A673 (cell line): ENCODE measurements around the gene EHBP1L1.

Source experiments
- EZH2 ChIP-seq: fragments of 200-600 bp; sonication (generic); IDR thresholded peaks from 2 replicates; pipeline ENCODE4 v1.6.1; 2017; ENCODE audit warnings: borderline replicate concordance, low read depth, mild to moderate bottlenecking, mixed read lengths, antibody characterized with exemption, low read length; ENCODE audit not compliant: poor library complexity, severe bottlenecking
- TF ChIP-seq, protein P1 (sequence below): fragments of 300-800, 200-600 bp; sonication (generic); conservative IDR thresholded peaks from 2 replicates; pipeline ENCODE4 v1.5.1; 2017; ENCODE audit warnings: low read depth, mild to moderate bottlenecking, antibody characterized with exemption, low read length, moderate library complexity, mixed read lengths

DNA sequence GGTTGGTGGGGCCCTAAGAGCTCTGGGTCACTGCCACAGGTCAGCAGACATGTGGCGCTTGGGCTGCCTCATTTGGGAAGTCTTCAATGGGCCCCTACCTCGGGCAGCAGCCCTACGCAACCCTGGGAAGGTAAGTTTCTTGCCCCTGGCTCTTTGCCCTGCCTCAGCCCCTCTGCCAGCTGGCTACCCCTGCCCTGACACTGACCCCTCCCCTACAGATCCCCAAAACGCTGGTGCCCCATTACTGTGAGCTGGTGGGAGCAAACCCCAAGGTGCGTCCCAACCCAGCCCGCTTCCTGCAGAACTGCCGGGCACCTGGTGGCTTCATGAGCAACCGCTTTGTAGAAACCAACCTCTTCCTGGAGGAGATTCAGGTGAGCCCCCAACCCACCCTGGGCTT, 49.1 kb upstream of the EHBP1L1 start:
- TF ChIP-seq, protein P1, sequence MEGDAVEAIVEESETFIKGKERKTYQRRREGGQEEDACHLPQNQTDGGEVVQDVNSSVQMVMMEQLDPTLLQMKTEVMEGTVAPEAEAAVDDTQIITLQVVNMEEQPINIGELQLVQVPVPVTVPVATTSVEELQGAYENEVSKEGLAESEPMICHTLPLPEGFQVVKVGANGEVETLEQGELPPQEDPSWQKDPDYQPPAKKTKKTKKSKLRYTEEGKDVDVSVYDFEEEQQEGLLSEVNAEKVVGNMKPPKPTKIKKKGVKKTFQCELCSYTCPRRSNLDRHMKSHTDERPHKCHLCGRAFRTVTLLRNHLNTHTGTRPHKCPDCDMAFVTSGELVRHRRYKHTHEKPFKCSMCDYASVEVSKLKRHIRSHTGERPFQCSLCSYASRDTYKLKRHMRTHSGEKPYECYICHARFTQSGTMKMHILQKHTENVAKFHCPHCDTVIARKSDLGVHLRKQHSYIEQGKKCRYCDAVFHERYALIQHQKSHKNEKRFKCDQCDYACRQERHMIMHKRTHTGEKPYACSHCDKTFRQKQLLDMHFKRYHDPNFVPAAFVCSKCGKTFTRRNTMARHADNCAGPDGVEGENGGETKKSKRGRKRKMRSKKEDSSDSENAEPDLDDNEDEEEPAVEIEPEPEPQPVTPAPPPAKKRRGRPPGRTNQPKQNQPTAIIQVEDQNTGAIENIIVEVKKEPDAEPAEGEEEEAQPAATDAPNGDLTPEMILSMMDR: no peak
- no peak for TF ChIP-seq EZH2
